ENCODE measurements around the gene STRC.
"Not testable (repeated sequence)": the region's sequence is repeated elsewhere in the genome, so short reads cannot be mapped to it uniquely, and the experiment has no call there.

The STRC gene

GRCh38 chr15:43602233-43602632 is 16.4 kb downstream of the STRC start:
- H3K4me1 Mint-ChIP-seq; H3K27ac Mint-ChIP-seq; H3K4me3 Mint-ChIP-seq; H3K9me3 Mint-ChIP-seq; H3K36me3 Mint-ChIP-seq (ENCODE audit: low read depth): not testable (repeated sequence)
- peaks cover 42% of the 10 kb centered on the region for H3K27me3 Mint-ChIP-seq (ENCODE audit: low read depth)

- H3K4me1 Mint-ChIP-seq; H3K27ac Mint-ChIP-seq; H3K4me3 Mint-ChIP-seq; H3K36me3 Mint-ChIP-seq (ENCODE audit: low read depth); H3K9me3 Mint-ChIP-seq: not testable (repeated sequence)
- H3K27me3 Mint-ChIP-seq (ENCODE audit: low read depth): peaks cover 48% of the 10 kb centered on the region
These were observed 18.4 kb downstream of the STRC start for GRCh38 chr15:43600200-43600599.

GRCh38 chr15:43599131-43599530 is 19.5 kb downstream of the STRC start:
- H3K27me3 Mint-ChIP-seq (ENCODE audit: low read depth): peaks cover 42% of the 10 kb centered on the region
- not testable (repeated sequence) for H3K36me3 Mint-ChIP-seq (ENCODE audit: low read depth); H3K4me3 Mint-ChIP-seq; H3K4me1 Mint-ChIP-seq; H3K27ac Mint-ChIP-seq; H3K9me3 Mint-ChIP-seq

GRCh38 chr15:43593328-43594190 is 25.0 kb downstream of the STRC start, which contains the start of gene CKMT1B:
TSS of gene CKMT1B (plus strand) at chr15:43594027. CDS start at chr15:43594219, 192 bp downstream.
- not testable (repeated sequence) for H3K4me3 Mint-ChIP-seq; H3K9me3 Mint-ChIP-seq; H3K27ac Mint-ChIP-seq; H3K4me1 Mint-ChIP-seq; H3K36me3 Mint-ChIP-seq (ENCODE audit: low read depth)
- H3K27me3 Mint-ChIP-seq (ENCODE audit: low read depth): peaks cover 15% of the 10 kb centered on the region

GRCh38 chr15:43592841-43593240 is 25.8 kb downstream of the STRC start:
- H3K27ac Mint-ChIP-seq; H3K4me3 Mint-ChIP-seq; H3K4me1 Mint-ChIP-seq; H3K9me3 Mint-ChIP-seq; H3K36me3 Mint-ChIP-seq (ENCODE audit: low read depth): not testable (repeated sequence)
- H3K27me3 Mint-ChIP-seq (ENCODE audit: low read depth): peaks cover 13% of the 10 kb centered on the region

- not testable (repeated sequence) for H3K36me3 Mint-ChIP-seq (ENCODE audit: low read depth); H3K27ac Mint-ChIP-seq; H3K4me3 Mint-ChIP-seq; H3K4me1 Mint-ChIP-seq; H3K27me3 Mint-ChIP-seq (ENCODE audit: low read depth); H3K9me3 Mint-ChIP-seq
These were observed 28.7 kb downstream of the STRC start, which contains the start of gene PPIP5K1 for GRCh38 chr15:43589778-43590466. TSS of gene PPIP5K1 (minus strand) at chr15:43590208. CDS start at chr15:43584504, 5,704 bp downstream.

GRCh38 chr15:43574607-43575006 is 44.0 kb downstream of the STRC start:
- not testable (repeated sequence) for H3K36me3 Mint-ChIP-seq (ENCODE audit: low read depth); H3K27me3 Mint-ChIP-seq (ENCODE audit: low read depth); H3K9me3 Mint-ChIP-seq; H3K27ac Mint-ChIP-seq; H3K4me3 Mint-ChIP-seq; H3K4me1 Mint-ChIP-seq

- not testable (repeated sequence) for H3K27me3 Mint-ChIP-seq (ENCODE audit: low read depth); H3K27ac Mint-ChIP-seq; H3K36me3 Mint-ChIP-seq (ENCODE audit: low read depth); H3K4me3 Mint-ChIP-seq; H3K4me1 Mint-ChIP-seq; H3K9me3 Mint-ChIP-seq
These were observed 52.0 kb downstream of the STRC start for GRCh38 chr15:43566615-43567014.

GRCh38 chr15:43563793-43564192 is 54.8 kb downstream of the STRC start:
- not testable (repeated sequence) for H3K27me3 Mint-ChIP-seq (ENCODE audit: low read depth); H3K27ac Mint-ChIP-seq; H3K4me1 Mint-ChIP-seq; H3K4me3 Mint-ChIP-seq; H3K36me3 Mint-ChIP-seq (ENCODE audit: low read depth); H3K9me3 Mint-ChIP-seq

GRCh38 chr15:43562753-43563152 is 55.8 kb downstream of the STRC start:
- not testable (repeated sequence) for H3K27ac Mint-ChIP-seq; H3K36me3 Mint-ChIP-seq (ENCODE audit: low read depth); H3K27me3 Mint-ChIP-seq (ENCODE audit: low read depth); H3K4me3 Mint-ChIP-seq; H3K9me3 Mint-ChIP-seq; H3K4me1 Mint-ChIP-seq

- Mint-ChIP-seq H3K27me3 (ENCODE audit: low read depth) (peaks cover 3% of the 10 kb centered on the region), H3K27ac (no peak overlapping the region), H3K4me3 (no peak overlapping the region), H3K36me3 (ENCODE audit: low read depth) (peaks cover 22% of the 10 kb centered on the region), H3K4me1 (no peaks in the 10 kb centered on the region), H3K9me3 (no peaks in the 10 kb centered on the region)
- no peak for TF ChIP-seq CTCF (IDR thresholded peaks at IDR 0.05; ENCODE audit: unreplicated experiment in 3 of 3)
These were observed 65.6 kb downstream of the STRC start for GRCh38 chr15:43552986-43553385.

Data from nephron (organoid).